H9 (cell line): ENCODE results near the gene PDZRN4. TPM values are rescaled to one million over a fixed set of nuclear protein-coding genes. Genes with fewer than 3 reads are reported as not detected.

Source experiments
- DNase-seq: peaks from one replicate; pipeline ENCODE4 v3.0.0-alpha.2; 2017
- H2AFZ ChIP-seq: one replicate; pipeline ENCODE4 v1.6.1; 2013; ENCODE audit warnings: mild to moderate bottlenecking, low read length, control low read depth, moderate library complexity
- H2AK5ac ChIP-seq: 2 replicates; pipeline ENCODE4 v1.6.1; 2013; ENCODE audit warnings: low read length, control low read depth, mixed read lengths; ENCODE audit not compliant: insufficient read length
- H2BK120ac ChIP-seq: one replicate; pipeline ENCODE4 v1.6.1; 2013; ENCODE audit warnings: low read depth, mild to moderate bottlenecking, low read length, control low read depth, inconsistent platforms; ENCODE audit not compliant: poor library complexity, severe bottlenecking
- H2BK12ac ChIP-seq: 2 replicates; pipeline ENCODE4 v1.6.1; 2013; ENCODE audit warnings: low read length, control low read depth, mixed read lengths, low read depth; ENCODE audit not compliant: insufficient read length
- H2BK15ac ChIP-seq: 2 replicates; pipeline ENCODE4 v1.6.1; 2013; ENCODE audit warnings: low read depth, low read length, control low read depth
- H2BK20ac ChIP-seq: one replicate; pipeline ENCODE4 v1.6.1; 2013; ENCODE audit warnings: low read depth, mild to moderate bottlenecking, low read length, control low read depth, inconsistent platforms; ENCODE audit not compliant: poor library complexity, severe bottlenecking
- H2BK5ac ChIP-seq: 2 replicates; pipeline ENCODE4 v1.6.1; 2013; ENCODE audit warnings: low read length, control low read depth, mixed read lengths; ENCODE audit not compliant: insufficient read length
- H3K14ac ChIP-seq: 2 replicates; pipeline ENCODE4 v1.6.1; 2013; ENCODE audit warnings: low read length, control low read depth; ENCODE audit not compliant: insufficient read depth
- H3K18ac ChIP-seq: 2 replicates; pipeline ENCODE4 v1.6.1; 2013; ENCODE audit warnings: low read depth, mild to moderate bottlenecking, mixed read lengths, low read length, control low read depth; ENCODE audit not compliant: insufficient read length
- H3K23ac ChIP-seq: 2 replicates; pipeline ENCODE4 v1.6.1; 2013; ENCODE audit warnings: low read length, control low read depth, mixed read lengths, low read depth; ENCODE audit not compliant: insufficient read length
- H3K23me2 ChIP-seq: 2 replicates; pipeline ENCODE4 v1.6.1; 2013; ENCODE audit warnings: low read depth, mild to moderate bottlenecking, mixed read lengths, low read length, control low read depth; ENCODE audit not compliant: insufficient read length, poor library complexity, severe bottlenecking
- H3K27ac ChIP-seq: 2 replicates; pipeline ENCODE4 v1.5.1; 2013; ENCODE audit warnings: low read length, control low read depth, mixed read lengths, low read depth; ENCODE audit not compliant: insufficient read length
- H3K27me3 ChIP-seq: 2 replicates; pipeline ENCODE4 v1.6.1; 2013; ENCODE audit warnings: low read length, control low read depth, inconsistent platforms; ENCODE audit not compliant: insufficient read depth
- H3K4ac ChIP-seq: 2 replicates; pipeline ENCODE4 v1.6.1; 2013; ENCODE audit warnings: low read depth, mild to moderate bottlenecking, control low read depth, inconsistent platforms, low read length, moderate library complexity
- H3K4me1 ChIP-seq: 2 replicates; pipeline ENCODE4 v1.6.1; 2013; ENCODE audit warnings: low read length, control low read depth, inconsistent platforms; ENCODE audit not compliant: insufficient read depth
- H3K4me2 ChIP-seq: 2 replicates; pipeline ENCODE4 v1.6.1; 2013; ENCODE audit warnings: low read length, control low read depth, mixed read lengths; ENCODE audit not compliant: insufficient read length, insufficient read depth
- H3K56ac ChIP-seq: 2 replicates; pipeline ENCODE4 v1.6.1; 2013; ENCODE audit warnings: low read depth, mild to moderate bottlenecking, mixed read lengths, low read length, control low read depth; ENCODE audit not compliant: insufficient read length
- H3K79me1 ChIP-seq: 2 replicates; pipeline ENCODE4 v1.6.1; 2013; ENCODE audit warnings: low read depth, mild to moderate bottlenecking, moderate library complexity, low read length, control low read depth, inconsistent platforms; ENCODE audit not compliant: insufficient read depth, poor library complexity, severe bottlenecking
- H3K79me2 ChIP-seq: 2 replicates; pipeline ENCODE4 v1.6.1; 2013; ENCODE audit warnings: low read length, control low read depth, inconsistent platforms; ENCODE audit not compliant: insufficient read depth
- H3K9ac ChIP-seq: 2 replicates; pipeline ENCODE4 v1.6.1; 2013; ENCODE audit warnings: low read length, control low read depth, mixed read lengths; ENCODE audit not compliant: insufficient read length; ENCODE audit errors: extremely low read depth
- H3K9me3 ChIP-seq: one replicate; pipeline ENCODE4 v1.6.1; 2013; ENCODE audit warnings: low read depth, low read length, inconsistent platforms; ENCODE audit not compliant: control insufficient read depth
- H3T11ph ChIP-seq: one replicate; pipeline ENCODE4 v1.6.1; 2013; ENCODE audit warnings: mild to moderate bottlenecking, low read length, control low read depth, inconsistent platforms
- H4K20me1 ChIP-seq: one replicate; pipeline ENCODE4 v1.6.1; 2013; ENCODE audit not compliant: control insufficient read depth, insufficient read length, insufficient read depth
- H4K5ac ChIP-seq: 2 replicates; pipeline ENCODE4 v1.6.1; 2013; ENCODE audit warnings: low read depth, mild to moderate bottlenecking, mixed read lengths, low read length, control low read depth; ENCODE audit not compliant: insufficient read length
- H4K8ac ChIP-seq: replicated peaks from 2 replicates; pipeline ENCODE4 v1.6.1; 2013; ENCODE audit warnings: low read length, control low read depth, mixed read lengths, low read depth; ENCODE audit not compliant: insufficient read length
- H4K91ac ChIP-seq: 2 replicates; pipeline ENCODE4 v1.6.1; 2013; ENCODE audit warnings: low read depth, mild to moderate bottlenecking, moderate library complexity, mixed read lengths, low read length, control low read depth; ENCODE audit not compliant: insufficient read length
- H3K27ac Mint-ChIP-seq, 3 experiments: 2 replicates in 2 of 3; 3 replicates in 1 of 3; pipeline ENCODE4 v1.8.0; 2020 to 2021; ENCODE audit warnings: mixed read lengths in 3 of 3, mild to moderate bottlenecking in 1 of 3, moderate library complexity in 1 of 3
- H3K27me3 Mint-ChIP-seq: 2 replicates; pipeline ENCODE4 v1.8.0; 2021; ENCODE audit warnings: low read depth, mild to moderate bottlenecking, moderate library complexity, mixed read lengths
- H3K36me3 Mint-ChIP-seq, 3 experiments: 2 replicates in 2 of 3; 3 replicates in 1 of 3; pipeline ENCODE4 v1.8.0; 2020 to 2021; ENCODE audit warnings: low read depth in 3 of 3, mixed read lengths in 3 of 3; ENCODE audit not compliant: insufficient read depth in 1 of 3
- H3K4me1 Mint-ChIP-seq, 2 experiments: 2 replicates each; pipeline ENCODE4 v1.8.0; 2020; ENCODE audit warnings: mixed read lengths in 2 of 2
- H3K4me3 Mint-ChIP-seq, 2 experiments: 2 replicates in 1 of 2; 3 replicates in 1 of 2; pipeline ENCODE4 v1.8.0; 2020 to 2021; ENCODE audit warnings: mild to moderate bottlenecking in 2 of 2, mixed read lengths in 2 of 2, moderate library complexity in 1 of 2
- H3K9me3 Mint-ChIP-seq, 2 experiments: 2 replicates in 1 of 2; 3 replicates in 1 of 2; pipeline ENCODE4 v1.8.0; 2020; ENCODE audit warnings: mild to moderate bottlenecking in 2 of 2, mixed read lengths in 2 of 2, moderate library complexity in 1 of 2
- CTCF ChIP-seq: fragments of 200-600 bp; sonication (generic); conservative IDR thresholded peaks from 3 replicates; pipeline ENCODE4 v1.8.0; 2021; ENCODE audit warnings: antibody characterized with exemption, mild to moderate bottlenecking
- WGBS: extraction: QIAGEN DNeasy Blood & Tissue Kit; methylation state at CpG from one replicate; pipeline ENCODE4 v1.1.7; 2013; ENCODE audit warnings: missing lambda C conversion rate, low lambda C conversion rate, mixed read lengths; ENCODE audit not compliant: insufficient read length; ENCODE audit errors: extremely low coverage; 5-methylcytosine and 5-hydroxymethylcytosine counted together
- total RNA-seq: library from RNA; stranded (reverse); gene quantifications from 2 replicates; pipeline ENCODE4 v1.2.1, GENCODE V29; 2021

Gene PDZRN4
- total RNA-seq, 1 experiment from 2014 or later, result not detected

GRCh38 chr12:41509271-41510055 lies 321.3 kb downstream of the PDZRN4 start:
- Histone ChIP-seq H4K5ac (no peak overlapping the region), H3K56ac (no peak overlapping the region), H2BK5ac (no peak overlapping the region), H2BK20ac (no peak overlapping the region), H4K91ac (no peak overlapping the region), H3K14ac (no peak overlapping the region), H4K20me1 (no peaks in the 10 kb centered on the region), H3K9me3 (no peaks in the 10 kb centered on the region), H3K4ac (no peak overlapping the region), H3K27ac (no peak overlapping the region), H2AFZ (no peak overlapping the region), H3K4me1 (no peaks in the 10 kb centered on the region; the same call in 1 of the 2 replicates), H4K8ac (no peak overlapping the region), H3K4me2 (no peak overlapping the region), H3K79me2 (no peaks in the 10 kb centered on the region), H3K79me1 (no peaks in the 10 kb centered on the region), H3K27me3 (no peaks in the 10 kb centered on the region), H3T11ph (no peak overlapping the region), H3K18ac (no peak overlapping the region), H2BK120ac (no peak overlapping the region), H3K9ac (no peak overlapping the region), H3K23me2 (no peaks in the 10 kb centered on the region), H2BK15ac (no peak overlapping the region), H2BK12ac (no peak overlapping the region), H2AK5ac (no peak overlapping the region), H3K23ac (no peak overlapping the region)
- H3K4me1 Mint-ChIP-seq, result peaks cover 4 to 10% of the 10 kb centered on the region in 2 experiments; a peak in 3 of 4 replicates
- no peak for TF ChIP-seq CTCF
- no peaks in the 10 kb centered on the region for H3K9me3 Mint-ChIP-seq
- DNase-seq, result no peak
- H3K36me3 Mint-ChIP-seq, result no peaks in the 10 kb centered on the region
- no peak overlapping the region for H3K27ac Mint-ChIP-seq
- no peaks in the 10 kb centered on the region; the same call in 1 of the 2 replicates for H3K27me3 Mint-ChIP-seq
- no peak overlapping the region for H3K4me3 Mint-ChIP-seq
- no CpG with 5 or more reads among the region's 4 CpGs for WGBS
